Posterior vena cava (tissue), 2 donors: ENCODE results near the gene SORL1-AS1.
A peak's percentile ranks its signal among the peaks of the same experiment; 100 is the strongest.

Experiments used
- DNase-seq: peaks from one replicate; pipeline ENCODE4 v3.0.0-alpha.2; 2020; ENCODE audit warnings: low spot score
- intact Hi-C, 2 donors: fragments of 100-400 bp; cut with DNase I; formaldehyde crosslinking; loops; one replicate each; pipeline versions ENCODE4 v1.14.1 to v1.14.2; 2022 to 2023
- donor health status: DM: yes; HTN: yes; CAD: no.
- donor health status: DM: yes; HTN: yes; CAD: no.

SORL1-AS1 gene

DNA sequence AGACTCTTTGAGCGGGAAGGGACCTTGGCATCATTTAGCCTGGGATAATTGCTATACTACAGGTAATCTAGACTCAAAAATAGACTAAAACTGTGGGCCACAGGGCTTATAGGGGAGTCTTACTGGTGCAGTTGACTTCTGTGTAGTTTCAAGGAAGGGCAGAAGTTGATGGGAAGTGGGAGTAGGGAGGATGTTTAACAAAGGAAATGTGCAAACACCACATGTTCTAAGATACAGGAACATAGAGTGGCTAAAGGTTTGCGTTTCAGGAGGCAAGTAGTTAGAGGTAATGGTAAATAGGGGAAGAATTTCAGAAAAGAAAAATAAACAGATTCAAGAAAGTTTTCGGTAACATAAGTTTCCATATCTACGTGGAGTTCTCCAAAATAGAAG is 15.1 kb downstream of the SORL1-AS1 start:
- intact Hi-C loops, result no loop called here
- no peak for DNase-seq

DNA sequence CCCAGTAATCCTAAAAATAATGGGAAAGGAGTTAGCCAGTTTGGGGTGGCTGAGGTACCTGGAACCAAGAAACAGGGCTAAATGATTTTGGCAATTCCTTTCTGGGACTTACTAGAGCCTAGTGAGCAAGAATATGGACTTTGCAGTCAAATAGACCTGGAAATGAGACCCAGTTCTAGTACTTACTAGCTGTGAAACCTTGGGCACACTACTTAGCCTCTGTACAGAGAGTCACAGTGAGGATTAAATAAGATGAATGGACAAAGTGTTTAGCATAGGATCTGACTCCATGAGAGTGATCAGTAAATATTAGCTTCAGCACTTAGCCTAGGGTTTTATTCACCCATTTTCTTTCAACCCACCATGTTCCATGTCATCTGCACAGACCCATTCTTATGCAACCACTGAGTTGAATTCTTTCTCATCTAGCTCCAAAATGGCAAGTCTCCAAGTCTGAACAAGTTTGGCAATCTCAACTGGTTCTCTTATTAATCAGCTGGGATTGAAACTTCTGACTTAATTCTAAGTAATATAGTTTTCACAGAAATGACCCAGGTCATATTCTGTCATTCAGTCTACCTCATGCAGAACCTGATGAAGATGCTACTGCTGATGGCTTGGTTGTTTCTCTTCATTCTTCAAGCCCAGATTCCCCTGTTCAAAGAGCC is 15.6 kb downstream of the SORL1-AS1 start:
- DNase-seq, result no peak
- intact Hi-C loops, result no loop called here

- DNase-seq, result no peak
- intact Hi-C loops, result no loop called here
Observed at GRCh38 chr11:121435551-121436511, 16.9 kb downstream of the SORL1-AS1 start.

- intact Hi-C loops, result no loop called here
- no peak for DNase-seq
Observed at GRCh38 chr11:121435132-121435531, 17.6 kb downstream of the SORL1-AS1 start.

DNA sequence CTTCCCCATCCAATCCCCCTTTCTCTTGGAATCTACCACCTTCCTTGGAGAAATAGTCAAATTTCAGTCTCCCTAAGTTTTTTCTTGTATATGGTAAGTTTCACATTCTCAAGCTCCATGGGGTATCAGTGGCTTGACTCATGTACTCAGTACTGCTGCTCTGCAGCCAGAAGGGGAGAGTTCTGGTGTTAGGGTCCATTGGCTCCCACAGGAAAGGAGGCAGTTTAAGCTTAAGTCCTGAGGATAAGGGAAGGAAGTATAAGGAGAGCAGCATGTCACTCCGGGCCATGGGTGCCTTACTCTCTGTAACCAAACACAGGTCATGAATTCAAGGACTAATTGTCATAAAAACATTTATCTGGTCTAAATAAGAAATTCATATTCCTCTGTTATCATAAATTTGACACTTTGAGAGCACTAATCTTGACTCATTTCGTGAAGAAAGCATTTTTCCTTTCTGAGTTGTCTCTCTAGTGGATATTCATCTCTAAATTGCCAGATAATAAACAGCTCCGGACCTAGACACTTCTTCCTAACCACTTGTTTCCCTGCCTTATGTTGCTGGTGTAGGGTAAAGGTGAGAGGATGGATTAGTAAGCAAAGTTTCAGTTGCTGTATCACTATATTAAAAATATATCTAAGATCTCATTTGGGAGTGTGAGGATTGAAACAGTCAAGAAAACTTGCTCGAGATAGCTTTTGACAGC is 20.8 kb downstream of the SORL1-AS1 start:
- no peak for DNase-seq
- intact Hi-C loops, result no loop called here

- DNase-seq, result no peak
Observed at GRCh38 chr11:121429556-121429955, 23.2 kb downstream of the SORL1-AS1 start.

GRCh38 chr11:121427400-121427744 is 25.4 kb downstream of the SORL1-AS1 start:
- intact Hi-C loops, result no loop called here
- no peak for DNase-seq

More at GRCh38 chr11:121429556-121429955, 23.2 kb downstream of the SORL1-AS1 start:
- intact Hi-C loops, result no loop called here

GRCh38 chr11:121426476-121427399 is 26.0 kb downstream of the SORL1-AS1 start:
- DNase-seq, result peak; percentile 83
- intact Hi-C loops, result no loop called here

- no peak for DNase-seq
- intact Hi-C loops, result no loop called here
Observed at GRCh38 chr11:121425828-121426227, 26.9 kb downstream of the SORL1-AS1 start.

GRCh38 chr11:121422675-121423074 is 30.1 kb downstream of the SORL1-AS1 start:
- no peak for DNase-seq
- intact Hi-C loops, result no loop called here

- intact Hi-C loops, result no loop called here
- DNase-seq, result no peak
Observed at GRCh38 chr11:121421149-121421901, 31.4 kb downstream of the SORL1-AS1 start.

- no peak for DNase-seq
- intact Hi-C loops, result no loop called here
Observed at GRCh38 chr11:121420398-121420797, 32.4 kb downstream of the SORL1-AS1 start.

DNA sequence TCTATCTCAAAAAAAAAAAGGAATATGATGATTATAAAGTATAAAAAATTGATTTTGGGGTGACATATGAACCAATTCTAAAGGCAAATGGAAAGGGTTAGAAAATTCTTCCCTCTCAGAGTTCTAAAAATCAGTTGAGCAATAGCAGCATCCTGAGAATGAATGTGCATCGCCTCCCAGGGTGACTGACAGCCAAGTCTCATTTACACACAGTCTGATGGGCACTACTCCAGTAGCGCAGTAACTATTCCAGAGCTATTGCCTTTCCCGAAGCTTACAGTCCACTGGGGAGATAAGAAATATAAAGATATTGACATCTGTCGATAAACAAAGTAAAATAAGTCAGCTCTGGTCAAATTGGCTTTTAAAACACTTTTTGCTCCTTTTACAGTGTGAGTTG is 32.9 kb downstream of the SORL1-AS1 start:
- intact Hi-C loops, result no loop called here
- no peak for DNase-seq

GRCh38 chr11:121418625-121419114 is 34.1 kb downstream of the SORL1-AS1 start:
- intact Hi-C loops, result no loop called here
- no peak for DNase-seq

DNA sequence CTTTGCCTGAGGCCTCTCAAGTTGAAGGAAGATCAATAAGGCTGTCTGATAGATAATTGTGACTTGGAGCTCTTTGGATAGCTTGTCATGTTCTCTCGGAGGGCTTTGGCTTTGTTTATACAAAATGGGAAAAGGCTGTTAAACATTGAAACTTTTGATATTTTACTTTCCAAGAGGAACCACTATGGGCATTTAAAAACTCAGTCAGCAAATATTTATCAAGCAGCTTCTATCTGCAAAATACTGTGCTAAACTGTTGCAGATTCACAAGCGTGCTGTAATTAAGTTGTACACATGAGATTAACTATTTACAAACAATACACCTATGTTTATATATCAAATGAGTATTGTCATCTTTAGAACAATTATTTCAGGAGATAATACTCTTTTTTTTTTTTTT is 35.2 kb downstream of the SORL1-AS1 start:
- DNase-seq, result no peak
- intact Hi-C loops, result no loop called here

DNA sequence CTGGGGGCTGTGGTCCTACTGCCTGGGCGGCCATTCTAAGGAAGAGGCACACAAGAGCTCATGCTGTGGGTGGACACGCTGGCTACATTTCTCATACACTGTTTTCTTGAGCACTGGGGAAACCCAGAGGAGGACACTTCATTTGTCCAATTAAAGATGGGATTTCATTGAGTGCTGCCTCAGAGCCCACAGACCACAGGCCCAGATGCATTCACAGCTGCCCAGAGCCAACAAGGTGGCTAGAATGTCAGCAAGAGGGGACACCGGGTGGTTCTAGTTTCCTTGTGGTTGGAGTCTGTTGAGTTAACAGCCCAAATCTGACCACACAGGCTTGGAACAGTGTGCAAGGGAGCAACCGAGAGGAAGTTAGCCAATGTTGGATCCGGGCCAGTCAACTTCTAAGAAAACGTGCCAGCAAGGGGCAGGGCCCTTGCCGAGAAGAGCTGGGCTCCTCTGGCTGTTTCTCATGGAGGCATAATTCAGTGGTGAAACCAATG is 35.7 kb downstream of the SORL1-AS1 start:
- intact Hi-C loops, result no loop called here
- peak; percentile 95 for DNase-seq

- DNase-seq, result no peak
- intact Hi-C loops, result no loop called here
Observed at GRCh38 chr11:121415856-121416255, 36.9 kb downstream of the SORL1-AS1 start.
